GM18511 (cell line): ENCODE measurements around the gene NFKBIL1.
"Not testable (repeated sequence)": the region's sequence is repeated elsewhere in the genome, so short reads cannot be mapped to it uniquely, and the experiment has no call there.

Source experiments
- ATAC-seq: cut with Tn5 transposase; IDR thresholded peaks from one replicate; pipeline ENCODE4 v1.9.1; 2021; ENCODE audit warnings: mild to moderate bottlenecking, moderate library complexity; ENCODE audit not compliant: unreplicated experiment

The NFKBIL1 gene

DNA sequence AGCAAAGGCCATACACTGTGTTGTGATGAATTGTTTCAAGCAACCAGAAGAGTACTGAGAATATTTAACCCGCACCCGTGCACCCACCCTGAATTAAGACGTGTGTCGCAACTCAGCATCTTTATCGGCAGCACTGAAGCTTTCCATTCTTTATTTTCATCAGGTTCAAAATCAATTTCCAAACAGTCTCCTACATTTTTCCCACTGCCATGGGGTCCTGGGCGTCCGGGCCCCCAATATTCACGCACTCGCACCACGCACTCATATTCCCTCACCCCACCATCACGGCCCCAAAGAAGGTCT is 33.0 kb downstream of the NFKBIL1 start:
- ATAC-seq, result no peak

DNA sequence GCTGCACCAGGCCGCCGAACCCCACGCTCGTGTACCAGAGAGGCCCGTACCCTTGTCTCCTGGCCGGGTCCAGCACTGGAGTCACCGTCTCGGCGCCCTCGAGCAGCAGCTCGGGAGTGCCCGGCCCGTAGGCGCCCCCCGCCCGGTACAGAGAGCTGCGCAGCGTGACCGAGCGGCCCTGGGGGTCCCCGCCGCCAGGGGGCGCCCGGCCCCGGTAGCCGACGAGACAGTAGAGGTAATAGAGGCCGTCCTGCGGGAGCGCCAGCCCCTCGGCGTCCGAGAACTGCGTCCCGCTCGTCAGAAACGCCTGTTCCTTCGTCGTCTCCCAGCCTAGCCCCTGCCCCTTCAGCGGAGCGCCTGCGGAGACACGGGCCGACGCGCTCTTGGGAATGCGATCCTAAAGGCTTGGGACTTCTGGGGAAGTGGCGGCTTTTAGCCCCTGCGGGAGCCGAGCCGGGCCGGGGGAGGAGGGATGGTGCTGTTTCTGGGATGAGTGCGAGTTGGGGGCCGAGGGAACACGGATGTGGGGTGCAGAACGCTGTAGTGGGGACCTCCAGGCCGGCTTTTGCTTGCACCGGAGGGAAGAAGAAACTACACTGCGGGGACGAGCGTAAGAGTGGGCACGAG is 33.5 kb downstream of the NFKBIL1 start:
- peak; percentile 79 for ATAC-seq

DNA sequence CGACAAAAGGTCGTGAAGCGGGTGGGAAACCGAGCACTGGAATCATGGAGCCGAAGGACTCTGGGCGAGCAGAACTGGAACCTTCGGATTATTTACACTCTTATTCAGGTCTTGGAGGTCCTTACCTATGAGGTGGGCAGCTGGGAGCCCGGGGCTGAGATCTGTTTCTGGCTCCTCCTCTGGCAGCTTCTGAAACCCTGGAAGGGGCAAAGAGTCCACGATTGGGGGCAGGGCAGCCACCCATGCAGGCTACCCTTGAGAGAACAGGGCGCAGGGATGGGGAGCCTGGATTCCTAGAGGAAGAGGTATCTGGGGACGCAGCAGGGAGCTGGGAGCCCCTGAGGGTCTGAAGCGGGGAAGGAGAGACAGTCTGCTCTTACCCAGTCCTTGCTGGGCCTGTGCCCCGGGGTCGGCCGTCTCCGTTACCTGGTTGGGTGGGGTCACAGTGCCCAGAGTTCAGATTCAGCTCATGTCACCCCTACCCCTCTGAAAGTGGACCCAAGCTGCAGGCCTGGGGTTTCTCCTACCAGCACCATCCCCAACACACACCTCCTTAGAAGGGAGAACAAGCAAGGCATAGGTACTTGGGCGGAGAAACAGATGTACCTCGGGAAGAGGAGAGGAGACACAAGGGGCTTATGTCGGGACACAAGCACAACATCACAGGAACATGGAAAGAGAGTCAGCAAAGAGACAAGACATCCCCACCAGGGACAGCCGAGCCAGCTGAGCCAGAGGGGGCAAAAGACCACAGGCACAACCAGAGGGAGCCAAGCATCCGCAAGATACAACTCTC is 34.2 kb downstream of the NFKBIL1 start:
- no peak for ATAC-seq

DNA sequence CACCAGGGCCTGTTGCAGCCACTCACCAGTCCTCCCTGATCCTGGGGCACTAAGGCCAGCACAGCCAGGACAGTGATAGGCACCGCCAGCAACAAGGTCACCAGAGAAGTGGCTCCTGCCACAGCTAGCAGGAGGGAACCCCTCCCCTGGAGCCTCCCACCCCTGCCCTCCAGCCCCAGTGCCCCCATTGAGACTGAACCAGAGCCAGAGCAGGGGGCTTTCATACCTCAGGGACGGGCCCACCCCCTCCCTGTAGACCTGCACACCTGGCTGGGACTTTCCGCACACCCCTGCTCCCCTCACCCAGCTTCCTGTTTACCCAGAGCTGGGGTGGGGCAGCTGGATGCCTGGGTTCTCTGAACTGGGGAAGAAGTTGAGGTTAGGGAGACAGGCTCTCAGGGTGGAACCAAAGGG is 34.8 kb downstream of the NFKBIL1 start, which contains the start of gene LTB:
TSS of gene LTB (minus strand) at position 195 of the 414 bp plus-strand sequence. CDS start at position 188, 7 bp downstream.
- no peak for ATAC-seq

DNA sequence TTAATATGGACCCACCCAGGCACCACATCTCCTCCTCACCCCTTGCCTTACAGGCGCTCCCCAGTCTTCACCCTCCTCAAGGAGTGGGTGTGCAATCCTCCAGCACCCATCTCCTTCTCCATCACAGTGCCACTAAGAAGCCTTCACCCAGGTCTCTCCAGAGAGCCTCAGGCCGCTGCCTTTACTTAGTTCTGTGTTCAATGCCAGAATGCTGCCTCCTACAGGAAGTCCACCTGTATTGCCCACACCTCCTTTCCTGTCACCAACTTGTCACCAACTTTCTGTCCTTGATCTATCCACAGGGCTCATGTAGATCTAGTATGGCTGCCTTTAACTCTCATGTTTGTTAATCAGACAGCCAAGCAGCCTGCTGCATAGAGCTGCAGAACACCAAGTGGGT is 38.1 kb downstream of the NFKBIL1 start:
- ATAC-seq, result no peak

DNA sequence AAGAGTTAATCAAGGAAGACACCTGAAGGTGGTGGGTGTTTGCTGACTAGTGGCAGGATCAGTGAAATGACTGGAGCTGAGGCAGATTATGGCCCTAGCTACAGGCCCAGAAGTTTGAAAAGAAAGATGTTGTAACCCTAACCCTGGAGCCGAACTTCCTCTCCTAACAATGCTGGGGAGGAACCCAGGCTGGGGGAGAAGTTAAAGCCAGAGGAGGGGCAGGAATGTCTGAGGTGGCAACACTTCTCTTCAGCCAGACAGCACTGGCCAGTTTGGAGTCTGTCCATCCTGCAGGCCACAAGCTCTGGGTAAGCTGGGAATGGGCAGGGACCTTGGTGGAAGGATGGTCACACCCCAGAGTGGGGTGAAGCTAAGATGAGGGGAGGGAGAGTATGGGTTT is 38.6 kb downstream of the NFKBIL1 start, which contains the start of gene LST1:
TSS of gene LST1 (plus strand) at position 270 of the 400 bp plus-strand sequence. CDS start 1,023 bp downstream, outside the sequence.
- ATAC-seq, result no peak

DNA sequence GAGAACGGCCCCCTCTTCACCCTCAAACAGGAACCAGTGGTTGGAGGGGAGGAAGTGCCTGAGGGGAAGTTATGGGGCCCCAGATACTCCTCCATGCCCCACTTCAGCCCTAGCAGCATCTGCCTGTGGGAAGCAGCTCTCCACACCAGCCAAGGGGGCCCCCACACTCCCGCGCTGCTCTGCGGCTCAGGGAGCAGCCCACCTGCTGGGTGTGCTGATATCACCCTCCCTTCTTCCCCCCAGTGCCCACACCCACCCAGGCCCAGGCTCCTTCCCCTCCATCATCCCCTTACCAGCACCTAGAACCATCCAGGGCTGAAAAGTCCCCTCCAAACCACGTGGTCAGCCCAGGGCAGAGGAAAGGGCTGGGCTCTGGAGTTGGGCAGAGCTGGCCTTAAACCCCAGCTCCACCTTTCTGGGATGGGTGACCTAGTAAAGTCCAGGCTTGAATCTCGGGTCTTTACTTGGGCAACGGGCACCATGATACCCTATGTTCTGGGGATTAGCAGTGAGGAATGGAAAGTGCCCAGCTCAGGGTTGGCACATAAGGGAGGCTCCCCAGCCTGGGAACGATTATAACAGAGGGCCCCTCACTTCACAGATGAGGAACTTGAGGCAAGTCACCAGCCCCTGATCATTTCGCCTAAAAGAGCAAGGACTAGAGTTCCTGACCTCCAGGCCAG is 39.3 kb downstream of the NFKBIL1 start:
- no peak for ATAC-seq

DNA sequence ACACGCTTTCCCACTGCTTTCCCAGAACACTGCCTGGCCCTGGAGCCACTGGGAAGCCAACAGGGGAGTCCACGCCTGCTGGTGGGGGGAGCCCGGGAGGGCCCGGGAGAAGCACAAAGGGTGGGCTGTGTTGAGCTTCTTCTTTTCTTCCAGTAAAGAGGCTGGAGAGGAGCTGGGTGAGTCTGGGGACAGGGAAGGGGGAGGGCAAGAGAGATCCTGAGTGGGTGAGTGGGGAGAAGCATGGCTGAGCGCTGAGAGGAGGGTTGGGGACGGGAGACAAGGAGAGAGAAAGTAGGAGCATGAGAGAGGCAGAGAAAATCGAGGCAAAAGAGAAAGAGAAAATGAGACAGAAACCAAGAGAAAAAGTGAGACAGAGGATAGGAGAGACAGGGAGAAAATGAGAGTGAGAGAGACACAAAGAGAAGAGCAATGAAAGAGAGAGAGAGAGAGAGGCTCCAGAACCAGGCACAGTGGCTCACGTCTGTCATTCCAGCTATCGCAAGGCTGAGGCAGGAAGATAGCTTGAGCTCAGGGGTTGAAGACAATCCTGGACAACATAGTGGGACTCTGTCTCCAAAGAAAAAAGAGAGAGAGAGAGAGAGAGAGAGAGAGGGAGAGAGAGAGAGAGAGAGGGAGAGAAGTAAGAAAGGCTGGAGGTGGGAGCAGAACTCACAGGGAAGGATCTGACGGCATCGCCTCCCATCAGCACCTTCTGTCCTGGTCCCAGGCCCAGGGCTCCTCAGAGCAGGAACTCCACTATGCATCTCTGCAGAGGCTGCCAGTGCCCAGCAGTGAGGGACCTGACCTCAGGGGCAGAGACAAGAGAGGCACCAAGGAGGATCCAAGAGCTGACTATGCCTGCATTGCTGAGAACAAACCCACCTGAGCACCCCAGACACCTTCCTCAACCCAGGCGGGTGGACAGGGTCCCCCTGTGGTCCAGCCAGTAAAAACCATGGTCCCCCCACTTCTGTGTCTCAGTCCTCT is 40.7 kb downstream of the NFKBIL1 start:
- no peak for ATAC-seq

DNA sequence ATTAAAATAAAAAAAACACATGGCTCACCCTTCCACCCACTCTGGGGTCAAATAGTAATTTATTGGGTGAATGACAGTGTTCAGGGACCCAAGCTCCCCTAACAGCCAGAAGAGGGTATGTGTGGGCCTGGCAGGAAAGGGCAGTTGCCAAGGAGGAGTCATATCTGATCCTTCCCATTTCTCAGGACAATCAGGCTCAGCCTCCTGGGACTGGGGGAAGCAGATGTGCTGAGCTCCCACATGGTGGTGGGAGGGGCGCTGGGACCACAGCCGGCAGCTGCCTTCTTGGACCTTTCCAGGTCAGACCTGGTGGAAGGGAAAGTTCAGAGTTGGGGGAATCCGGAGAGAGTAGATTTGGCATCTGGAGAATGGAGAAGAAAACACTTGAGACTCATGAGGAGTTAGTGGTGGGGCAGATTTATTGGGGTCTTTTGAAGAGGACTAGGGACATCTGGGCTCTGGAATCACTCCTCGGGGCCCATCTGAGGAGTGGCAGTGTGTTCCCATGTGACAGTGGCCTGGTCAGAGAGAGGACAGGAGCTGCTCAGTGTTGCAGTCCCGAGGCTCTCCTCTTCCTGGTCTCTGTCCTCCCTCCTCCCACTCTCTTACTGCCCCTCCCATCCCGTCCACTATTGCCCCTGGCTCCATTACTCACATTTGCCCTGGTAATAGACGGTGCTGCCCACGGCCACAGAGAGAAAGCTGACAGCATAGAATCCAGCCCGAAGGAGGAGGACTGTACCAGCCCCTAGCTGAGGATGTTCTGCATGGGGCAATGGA is 41.7 kb downstream of the NFKBIL1 start:
- no peak for ATAC-seq

DNA sequence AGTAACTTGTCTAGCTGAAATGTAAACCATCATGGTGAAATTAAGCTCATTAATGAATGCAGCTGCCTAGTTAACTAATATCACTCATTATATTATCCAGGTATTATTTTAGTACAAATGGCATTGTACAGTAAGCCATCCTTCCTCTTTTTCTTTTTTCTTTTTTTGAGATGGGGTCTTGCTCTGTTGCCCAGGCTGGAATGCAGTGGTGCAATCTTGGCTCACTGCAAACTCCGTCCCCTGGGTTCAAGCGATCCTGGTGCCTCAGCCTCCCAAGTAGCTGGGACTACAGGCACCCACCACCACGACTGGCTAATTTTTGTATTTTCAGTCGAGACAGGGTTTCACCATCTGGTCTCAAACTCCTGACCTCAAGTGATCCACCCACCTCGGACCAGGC is 43.3 kb downstream of the NFKBIL1 start:
- not testable (repeated sequence) for ATAC-seq

DNA sequence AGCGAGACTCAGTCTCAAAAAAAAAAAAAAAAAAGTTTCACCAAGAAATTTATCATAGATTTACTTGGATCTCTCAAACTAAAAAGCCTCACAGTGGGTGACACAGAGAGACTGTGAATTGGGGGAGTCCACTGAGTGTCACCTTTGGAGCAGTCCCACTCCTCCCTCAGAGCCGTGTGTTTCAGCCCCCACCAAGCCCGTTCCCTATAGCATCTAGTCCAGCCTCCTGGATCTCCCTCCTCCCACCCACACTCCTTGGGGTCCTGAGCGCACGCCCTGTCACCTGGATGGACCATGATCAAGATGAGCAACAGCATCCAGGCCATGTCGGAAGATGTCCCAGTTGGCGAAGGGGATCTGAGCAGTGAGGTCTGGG is 45.0 kb downstream of the NFKBIL1 start:
- ATAC-seq, result no peak

DNA sequence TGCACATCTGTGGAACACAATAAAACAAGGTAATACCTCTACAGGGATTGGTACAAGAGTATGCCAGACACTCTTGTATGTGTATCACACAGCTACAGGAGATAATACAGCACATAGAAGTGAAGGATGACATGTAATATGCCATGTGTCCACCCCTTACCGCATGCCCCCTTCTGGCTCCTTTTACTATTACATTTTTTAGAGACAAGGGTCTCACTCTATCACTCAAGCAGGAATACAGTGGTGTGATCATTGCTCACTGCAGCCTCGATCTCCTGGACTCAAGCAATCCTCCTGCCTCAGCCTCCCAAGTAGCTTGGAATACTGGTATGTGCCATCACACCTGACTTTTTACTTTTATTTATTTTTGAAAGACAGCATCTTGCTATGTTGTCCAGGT is 49.6 kb downstream of the NFKBIL1 start:
- ATAC-seq, result no peak

DNA sequence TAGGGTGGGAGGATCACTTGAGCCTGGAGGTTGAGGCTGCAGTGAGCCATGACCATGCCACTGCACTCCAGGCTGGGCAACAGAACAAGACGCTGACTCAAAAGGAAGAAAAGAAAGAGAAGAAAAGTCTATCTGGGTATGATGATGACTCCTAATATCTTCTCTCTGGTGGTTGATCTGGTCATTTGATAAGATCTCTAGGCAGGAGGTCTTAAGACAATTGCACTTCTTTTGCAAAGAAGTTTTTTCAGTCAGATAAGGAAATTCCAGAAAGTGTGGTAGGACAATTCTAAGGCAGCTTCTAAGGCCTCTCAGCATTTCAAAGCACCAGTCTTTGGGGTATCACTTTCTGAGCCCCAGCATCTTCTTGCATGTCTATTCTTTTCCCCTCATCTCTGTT is 59.9 kb downstream of the NFKBIL1 start:
- no peak for ATAC-seq
